Activated T-helper 1 cell treated with Interleukin-2 at 50 U/mL for 16 hours (primary cell): Measurements from ENCODE around the gene PI16.
A peak's percentile ranks its signal among the peaks of the same experiment; 100 is the strongest.
"Not testable (repeated sequence)": the region's sequence is repeated elsewhere in the genome, so short reads cannot be mapped to it uniquely, and the experiment has no call there.

Experiments
- DNase-seq: peaks from one replicate; pipeline ENCODE4 v3.0.0-alpha.2; 2020; ENCODE audit warnings: low read depth

PI16 gene

GRCh38 chr6:36976509-36976908 lies 22.0 kb downstream of the PI16 start:
- DNase-seq: no peak

- DNase-seq: no peak
Observed at GRCh38 chr6:36976931-36977330, 22.4 kb downstream of the PI16 start.

- no peak for DNase-seq
Observed at GRCh38 chr6:36977470-36977941, 23.0 kb downstream of the PI16 start.

GRCh38 chr6:36978421-36979346 lies 24.1 kb downstream of the PI16 start:
- DNase-seq: no peak

- no peak for DNase-seq
Observed at GRCh38 chr6:36979347-36979742, 24.8 kb downstream of the PI16 start.

GRCh38 chr6:36980129-36980528 lies 25.6 kb downstream of the PI16 start:
- no peak for DNase-seq

GRCh38 chr6:36980876-36981619 lies 26.5 kb downstream of the PI16 start:
- DNase-seq: no peak

- no peak for DNase-seq
Observed at GRCh38 chr6:36983538-36983937, 29.0 kb downstream of the PI16 start.

- DNase-seq: no peak
Observed at GRCh38 chr6:36984581-36985416, 30.3 kb downstream of the PI16 start.

- no peak for DNase-seq
Observed at GRCh38 chr6:36985417-36985807, 30.9 kb downstream of the PI16 start.

- DNase-seq: peak; percentile 86
Observed at GRCh38 chr6:36985808-36986703, 31.5 kb downstream of the PI16 start, which contains the start of gene MTCH1. Gene MTCH1 (minus strand): TSS chr6:36986196. CDS start chr6:36986173, 23 bp downstream.

GRCh38 chr6:36986704-36987047 lies 32.1 kb downstream of the PI16 start:
- no peak for DNase-seq

GRCh38 chr6:36989264-36989663 lies 34.7 kb downstream of the PI16 start:
- DNase-seq: no peak

- not testable (repeated sequence) for DNase-seq
Observed at GRCh38 chr6:36990401-36990800, 35.9 kb downstream of the PI16 start.

GRCh38 chr6:36997811-36998722 lies 43.5 kb downstream of the PI16 start:
- no peak for DNase-seq

GRCh38 chr6:36998723-36999038 lies 44.1 kb downstream of the PI16 start:
- DNase-seq: no peak

- DNase-seq: no peak
Observed at GRCh38 chr6:36999061-36999750, 44.7 kb downstream of the PI16 start.

- DNase-seq: no peak
Observed at GRCh38 chr6:36999751-37000125, 45.2 kb downstream of the PI16 start.
